Keratinocyte (primary cell): ENCODE data around the gene HIVEP1.

Source experiments
- EZH2 ChIP-seq: IDR thresholded peaks from one replicate; pipeline ENCODE4 v1.6.1; 2012; ENCODE audit warnings: inconsistent platforms, mild to moderate bottlenecking, low read length, moderate library complexity
- TF ChIP-seq, protein P1 (sequence below), 3 experiments: IDR thresholded peaks in 1 of 3; conservative IDR thresholded peaks in 1 of 3; optimal IDR thresholded peaks in 1 of 3; 2 replicates in 2 of 3; 3 replicates in 1 of 3; pipeline versions ENCODE3 to v1.5.1; 2011; ENCODE audit warnings: low read length in 3 of 3, mild to moderate bottlenecking in 3 of 3, moderate library complexity in 2 of 3, control low read depth in 1 of 3, inconsistent platforms in 1 of 3; ENCODE audit not compliant: insufficient read depth in 2 of 3; ENCODE audit errors: extremely low read depth in 1 of 3

DNA sequence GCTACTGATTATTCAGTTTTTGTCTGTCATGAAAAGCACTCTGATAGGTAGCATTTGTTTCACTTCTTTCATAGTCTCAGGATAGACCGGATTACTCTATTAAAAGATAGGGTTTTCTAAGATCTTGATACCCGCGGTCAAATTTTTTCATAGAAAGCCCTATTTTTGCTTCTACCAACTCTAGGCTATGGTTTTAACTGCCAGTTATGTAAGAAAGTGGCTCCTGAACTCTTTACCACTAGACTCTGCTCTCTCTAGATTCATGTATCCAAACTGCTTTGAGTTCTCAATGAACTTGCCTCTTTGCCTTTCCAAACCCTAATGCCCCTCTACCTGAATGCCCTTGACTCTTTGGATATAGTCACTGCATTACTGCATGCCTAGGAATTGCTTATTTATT, 70.3 kb downstream of the HIVEP1 start:
- TF ChIP-seq, protein P1, sequence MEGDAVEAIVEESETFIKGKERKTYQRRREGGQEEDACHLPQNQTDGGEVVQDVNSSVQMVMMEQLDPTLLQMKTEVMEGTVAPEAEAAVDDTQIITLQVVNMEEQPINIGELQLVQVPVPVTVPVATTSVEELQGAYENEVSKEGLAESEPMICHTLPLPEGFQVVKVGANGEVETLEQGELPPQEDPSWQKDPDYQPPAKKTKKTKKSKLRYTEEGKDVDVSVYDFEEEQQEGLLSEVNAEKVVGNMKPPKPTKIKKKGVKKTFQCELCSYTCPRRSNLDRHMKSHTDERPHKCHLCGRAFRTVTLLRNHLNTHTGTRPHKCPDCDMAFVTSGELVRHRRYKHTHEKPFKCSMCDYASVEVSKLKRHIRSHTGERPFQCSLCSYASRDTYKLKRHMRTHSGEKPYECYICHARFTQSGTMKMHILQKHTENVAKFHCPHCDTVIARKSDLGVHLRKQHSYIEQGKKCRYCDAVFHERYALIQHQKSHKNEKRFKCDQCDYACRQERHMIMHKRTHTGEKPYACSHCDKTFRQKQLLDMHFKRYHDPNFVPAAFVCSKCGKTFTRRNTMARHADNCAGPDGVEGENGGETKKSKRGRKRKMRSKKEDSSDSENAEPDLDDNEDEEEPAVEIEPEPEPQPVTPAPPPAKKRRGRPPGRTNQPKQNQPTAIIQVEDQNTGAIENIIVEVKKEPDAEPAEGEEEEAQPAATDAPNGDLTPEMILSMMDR (optimal IDR thresholded peaks at IDR 0.05 in 1 of 3, IDR thresholded peaks at IDR 0.05 in 1 of 3, conservative IDR thresholded peaks at IDR 0.05 in 1 of 3; ENCODE audit: extremely low read depth in 1 of 3, insufficient read depth in 2 of 3, low read length in 3 of 3): no peak
- no peak for TF ChIP-seq EZH2
